Measurements from ENCODE around the gene ATAD3A.

DNA sequence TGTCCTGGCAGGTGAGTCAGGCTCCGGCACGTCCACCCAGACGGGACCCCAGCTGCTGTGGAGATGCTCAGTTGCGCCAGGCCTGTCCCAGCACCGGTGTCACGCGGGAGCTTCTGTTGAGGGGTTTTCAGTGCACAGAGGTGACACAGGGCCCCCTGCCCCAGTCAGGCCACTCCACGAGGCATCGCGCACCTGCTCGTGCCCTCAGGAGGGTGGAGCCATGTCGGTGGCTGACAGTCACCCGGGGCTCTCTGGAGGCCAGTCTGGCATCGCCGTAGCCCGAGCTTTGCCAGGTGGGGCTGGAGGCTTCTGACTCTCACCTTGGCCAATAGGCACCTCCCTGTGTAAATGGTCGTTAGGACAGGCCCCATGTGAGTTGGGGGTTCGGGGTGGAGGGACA, 17.4 kb downstream of the ATAD3A start:
- TF ChIP-seq, protein P1, sequence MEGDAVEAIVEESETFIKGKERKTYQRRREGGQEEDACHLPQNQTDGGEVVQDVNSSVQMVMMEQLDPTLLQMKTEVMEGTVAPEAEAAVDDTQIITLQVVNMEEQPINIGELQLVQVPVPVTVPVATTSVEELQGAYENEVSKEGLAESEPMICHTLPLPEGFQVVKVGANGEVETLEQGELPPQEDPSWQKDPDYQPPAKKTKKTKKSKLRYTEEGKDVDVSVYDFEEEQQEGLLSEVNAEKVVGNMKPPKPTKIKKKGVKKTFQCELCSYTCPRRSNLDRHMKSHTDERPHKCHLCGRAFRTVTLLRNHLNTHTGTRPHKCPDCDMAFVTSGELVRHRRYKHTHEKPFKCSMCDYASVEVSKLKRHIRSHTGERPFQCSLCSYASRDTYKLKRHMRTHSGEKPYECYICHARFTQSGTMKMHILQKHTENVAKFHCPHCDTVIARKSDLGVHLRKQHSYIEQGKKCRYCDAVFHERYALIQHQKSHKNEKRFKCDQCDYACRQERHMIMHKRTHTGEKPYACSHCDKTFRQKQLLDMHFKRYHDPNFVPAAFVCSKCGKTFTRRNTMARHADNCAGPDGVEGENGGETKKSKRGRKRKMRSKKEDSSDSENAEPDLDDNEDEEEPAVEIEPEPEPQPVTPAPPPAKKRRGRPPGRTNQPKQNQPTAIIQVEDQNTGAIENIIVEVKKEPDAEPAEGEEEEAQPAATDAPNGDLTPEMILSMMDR (conservative IDR thresholded peaks at IDR 0.05 in 1 of 2, IDR thresholded peaks at IDR 0.05 in 1 of 2; ENCODE audit: extremely low read depth in 1 of 2, insufficient read depth in 1 of 2, low read depth in 1 of 2, low read length in 2 of 2): no peak
- TF ChIP-seq EZH2 (IDR thresholded peaks at IDR 0.05; ENCODE audit: borderline replicate concordance, low read length): no peak

Data from mammary epithelial cell (primary cell).